Stomach smooth muscle (tissue), 2 donors: ENCODE data around the gene S100A12.

Experiments used
- H3K27ac ChIP-seq: one replicate; pipeline ENCODE4 v1.7.0; 2013; ENCODE audit warnings: mild to moderate bottlenecking, low read length, inconsistent platforms
- H3K27me3 ChIP-seq, 2 donors: one replicate each; pipeline ENCODE4 v1.7.0; 2013; ENCODE audit warnings: low read length in 2 of 2; ENCODE audit not compliant: insufficient read depth in 2 of 2, control insufficient read depth in 1 of 2
- H3K36me3 ChIP-seq, 2 donors: one replicate each; pipeline ENCODE4 v1.7.0; 2013; ENCODE audit warnings: low read length in 2 of 2; ENCODE audit not compliant: control insufficient read depth in 2 of 2, insufficient read depth in 2 of 2
- H3K4me1 ChIP-seq: one replicate; pipeline ENCODE4 v1.7.0; 2013; ENCODE audit warnings: low read length; ENCODE audit not compliant: control insufficient read depth, insufficient read depth
- H3K4me3 ChIP-seq, 2 donors: one replicate each; pipeline ENCODE4 v1.7.0; 2013; ENCODE audit warnings: low read length in 2 of 2
- H3K9ac ChIP-seq, 2 donors: one replicate each; pipeline ENCODE4 v1.7.0; 2013; ENCODE audit warnings: low read length in 2 of 2, mild to moderate bottlenecking in 1 of 2
- H3K9me3 ChIP-seq, 2 donors: one replicate each; pipeline ENCODE4 v1.7.0; 2013; ENCODE audit warnings: low read length in 2 of 2; ENCODE audit not compliant: control insufficient read depth in 2 of 2
- donor health status: healthy.
- donor health status: Pancreatic carcinoma.

Gene S100A12

GRCh38 chr1:153404768-153405167 lies 29.3 kb upstream of the S100A12 start:
- Histone ChIP-seq H3K27me3 (peaks cover 0 to 8% of the 10 kb centered on the region in 2 donors), H3K9me3 (peaks cover 0 to 2% of the 10 kb centered on the region in 2 donors)

GRCh38 chr1:153404086-153404635 lies 28.7 kb upstream of the S100A12 start:
- H3K27ac ChIP-seq = no peak overlapping the region
- H3K4me1 ChIP-seq = no peaks in the 10 kb centered on the region
- no peaks in the 10 kb centered on the region for H3K36me3 ChIP-seq
- no peak overlapping the region for H3K4me3 ChIP-seq
- H3K9ac ChIP-seq = no peak overlapping the region
- H3K9me3 ChIP-seq = peaks cover 0 to 2% of the 10 kb centered on the region in 2 donors
- H3K27me3 ChIP-seq = peaks cover 0 to 8% of the 10 kb centered on the region in 2 donors

More at GRCh38 chr1:153404768-153405167, 29.3 kb upstream of the S100A12 start:
- Histone ChIP-seq H3K9ac (no peak overlapping the region), H3K4me1 (no peaks in the 10 kb centered on the region), H3K27ac (no peak overlapping the region), H3K4me3 (no peak overlapping the region), H3K36me3 (no peaks in the 10 kb centered on the region)

GRCh38 chr1:153403421-153404085 lies 28.1 kb upstream of the S100A12 start:
- no peaks in the 10 kb centered on the region for H3K36me3 ChIP-seq
- H3K4me3 ChIP-seq = no peak overlapping the region
- H3K27me3 ChIP-seq = peaks cover 0 to 10% of the 10 kb centered on the region in 2 donors
- no peak overlapping the region for H3K27ac ChIP-seq
- H3K4me1 ChIP-seq = no peaks in the 10 kb centered on the region
- no peak overlapping the region for H3K9ac ChIP-seq
- peaks cover 0 to 2% of the 10 kb centered on the region in 2 donors for H3K9me3 ChIP-seq

- H3K27me3 ChIP-seq = peaks cover 0 to 11% of the 10 kb centered on the region in 2 donors
- H3K4me3 ChIP-seq = no peak overlapping the region
- no peaks in the 10 kb centered on the region for H3K4me1 ChIP-seq
- H3K9me3 ChIP-seq = peaks cover 0 to 2% of the 10 kb centered on the region in 2 donors
- H3K36me3 ChIP-seq = no peaks in the 10 kb centered on the region
- H3K9ac ChIP-seq = no peak overlapping the region
- no peak overlapping the region for H3K27ac ChIP-seq
These were observed 26.8 kb upstream of the S100A12 start for GRCh38 chr1:153402226-153402625.

- H3K27me3 ChIP-seq = peaks cover 0 to 10% of the 10 kb centered on the region in 2 donors
- no peak overlapping the region for H3K27ac ChIP-seq
- H3K4me3 ChIP-seq = no peak overlapping the region
- no peaks in the 10 kb centered on the region for H3K4me1 ChIP-seq
- no peak overlapping the region for H3K9ac ChIP-seq
- peaks cover 0 to 2% of the 10 kb centered on the region in 2 donors for H3K9me3 ChIP-seq
- no peaks in the 10 kb centered on the region for H3K36me3 ChIP-seq
These were observed 26.0 kb upstream of the S100A12 start for GRCh38 chr1:153401461-153401860.

- H3K9ac ChIP-seq = no peak overlapping the region
- no peak overlapping the region for H3K4me3 ChIP-seq
- no peak overlapping the region for H3K27ac ChIP-seq
- peaks cover 0 to 2% of the 10 kb centered on the region in 2 donors for H3K9me3 ChIP-seq
- no peaks in the 10 kb centered on the region for H3K36me3 ChIP-seq
- H3K27me3 ChIP-seq = peaks cover 2 to 9% of the 10 kb centered on the region in 2 donors
- no peaks in the 10 kb centered on the region for H3K4me1 ChIP-seq
These were observed 24.8 kb upstream of the S100A12 start for GRCh38 chr1:153400244-153400643.

GRCh38 chr1:153399401-153400055 lies 24.1 kb upstream of the S100A12 start:
- no peak overlapping the region for H3K27ac ChIP-seq
- H3K4me1 ChIP-seq = no peaks in the 10 kb centered on the region
- H3K9me3 ChIP-seq = no peaks in the 10 kb centered on the region
- H3K4me3 ChIP-seq = no peak overlapping the region
- H3K27me3 ChIP-seq = peaks cover 2 to 9% of the 10 kb centered on the region in 2 donors
- H3K36me3 ChIP-seq = no peaks in the 10 kb centered on the region
- H3K9ac ChIP-seq = no peak overlapping the region

GRCh38 chr1:153397924-153398651 lies 22.7 kb upstream of the S100A12 start:
- no peaks in the 10 kb centered on the region for H3K36me3 ChIP-seq
- H3K27me3 ChIP-seq = peaks cover 2 to 14% of the 10 kb centered on the region in 2 donors
- H3K27ac ChIP-seq = no peak overlapping the region
- H3K4me1 ChIP-seq = no peaks in the 10 kb centered on the region
- H3K9ac ChIP-seq = no peak overlapping the region
- H3K4me3 ChIP-seq = no peak overlapping the region
- no peaks in the 10 kb centered on the region for H3K9me3 ChIP-seq

- no peak overlapping the region for H3K27ac ChIP-seq
- H3K9me3 ChIP-seq = no peaks in the 10 kb centered on the region
- no peaks in the 10 kb centered on the region for H3K4me1 ChIP-seq
- H3K36me3 ChIP-seq = no peaks in the 10 kb centered on the region
- H3K27me3 ChIP-seq = peaks cover 2 to 13% of the 10 kb centered on the region in 2 donors
- no peak overlapping the region for H3K4me3 ChIP-seq
- no peak overlapping the region for H3K9ac ChIP-seq
These were observed 21.9 kb upstream of the S100A12 start for GRCh38 chr1:153397051-153397923.

GRCh38 chr1:153396461-153396860 lies 21.0 kb upstream of the S100A12 start:
- Histone ChIP-seq H3K9me3 (no peaks in the 10 kb centered on the region), H3K36me3 (no peaks in the 10 kb centered on the region), H3K27me3 (peaks cover 2 to 11% of the 10 kb centered on the region in 2 donors), H3K9ac (no peak overlapping the region), H3K4me3 (no peak overlapping the region), H3K27ac (no peak overlapping the region), H3K4me1 (no peaks in the 10 kb centered on the region)
